Astrocyte (in vitro differentiated cells and primary cell): ENCODE data around the gene JPH3. TPM values are rescaled to one million over a fixed set of nuclear protein-coding genes. Genes with fewer than 3 reads are reported as not detected.

ENCODE experiments used
- DNase-seq: peaks from one replicate; pipeline ENCODE4 v3.0.0-alpha.2; 2010; ENCODE audit warnings: low read depth
- FAIRE-seq: peaks from 2 replicates; lab custom pipeline; 2011; peaks lifted over from hg19 to GRCh38; lab: Jason Lieb, UNC
- H2AFZ ChIP-seq: 2 replicates; pipeline ENCODE4 v1.6.0; 2012; ENCODE audit warnings: low read depth, low read length, inconsistent platforms
- H3K27ac ChIP-seq: 2 replicates; pipeline ENCODE4 v1.5.1; 2011; ENCODE audit warnings: low read depth, low read length, inconsistent platforms
- H3K27me3 ChIP-seq: 2 replicates; pipeline ENCODE4 v1.6.0; 2011; ENCODE audit warnings: low read length, inconsistent platforms; ENCODE audit not compliant: insufficient read depth
- H3K36me3 ChIP-seq: 2 replicates; pipeline ENCODE4 v1.5.1; 2011; ENCODE audit warnings: low read length, inconsistent platforms; ENCODE audit not compliant: insufficient read depth
- H3K4me1 ChIP-seq: 2 replicates; pipeline ENCODE4 v1.5.1; 2011; ENCODE audit warnings: low read length, inconsistent platforms; ENCODE audit not compliant: insufficient read depth
- H3K4me2 ChIP-seq: 2 replicates; pipeline ENCODE4 v1.6.0; 2012; ENCODE audit warnings: low read length, inconsistent platforms
- H3K4me3 ChIP-seq: 2 replicates; pipeline ENCODE4 v1.5.1; 2011; ENCODE audit warnings: low read depth, mild to moderate bottlenecking, low read length, inconsistent platforms; ENCODE audit not compliant: insufficient read depth
- H3K79me2 ChIP-seq: 2 replicates; pipeline ENCODE4 v1.6.0; 2012; ENCODE audit warnings: mild to moderate bottlenecking, low read length, inconsistent platforms; ENCODE audit not compliant: insufficient read depth
- H3K9ac ChIP-seq: 2 replicates; pipeline ENCODE4 v1.6.0; 2012; ENCODE audit warnings: mild to moderate bottlenecking, low read length, inconsistent platforms
- H3K9me3 ChIP-seq: 2 replicates; pipeline ENCODE4 v1.5.1; 2012; ENCODE audit warnings: low read depth, mild to moderate bottlenecking, low read length, inconsistent platforms; ENCODE audit not compliant: insufficient read depth
- H4K20me1 ChIP-seq: 2 replicates; pipeline ENCODE4 v1.6.0; 2012; ENCODE audit warnings: low read length, inconsistent platforms; ENCODE audit not compliant: insufficient read depth
- H3K27ac Mint-ChIP-seq: one replicate; pipeline ENCODE4 v1.8.0; 2021; ENCODE audit warnings: mild to moderate bottlenecking, mixed read lengths; ENCODE audit not compliant: unreplicated experiment
- H3K27me3 Mint-ChIP-seq: one replicate; pipeline ENCODE4 v1.8.0; 2021; ENCODE audit warnings: low read depth, mixed read lengths; ENCODE audit not compliant: unreplicated experiment
- H3K36me3 Mint-ChIP-seq: one replicate; pipeline ENCODE4 v1.8.0; 2021; ENCODE audit warnings: low read depth, mixed read lengths; ENCODE audit not compliant: unreplicated experiment
- H3K4me1 Mint-ChIP-seq: one replicate; pipeline ENCODE4 v1.8.0; 2021; ENCODE audit warnings: low read depth, mixed read lengths; ENCODE audit not compliant: unreplicated experiment
- H3K4me3 Mint-ChIP-seq: one replicate; pipeline ENCODE4 v1.8.0; 2021; ENCODE audit warnings: mild to moderate bottlenecking, moderate library complexity, mixed read lengths; ENCODE audit not compliant: unreplicated experiment
- H3K9me3 Mint-ChIP-seq: one replicate; pipeline ENCODE4 v1.8.0; 2021; ENCODE audit warnings: mild to moderate bottlenecking, mixed read lengths; ENCODE audit not compliant: unreplicated experiment
- CTCF ChIP-seq: IDR thresholded peaks from 2 replicates; pipeline ENCODE4 v1.5.1; 2011; ENCODE audit warnings: low read depth, mild to moderate bottlenecking, inconsistent platforms, low read length, moderate library complexity; ENCODE audit not compliant: insufficient read depth
- EZH2 ChIP-seq: IDR thresholded peaks from 2 replicates; pipeline ENCODE4 v1.6.1; 2012; ENCODE audit warnings: mild to moderate bottlenecking, low read length, inconsistent platforms; ENCODE audit not compliant: insufficient read depth
- total RNA-seq: library from RNA; stranded (reverse); gene quantifications from 2 replicates; pipeline ENCODE4 v1.2.1, GENCODE V29; 2021

The JPH3 gene
- total RNA-seq, 1 donor from 2014 or later, result 8.6 TPM

- peaks cover 2% of the 10 kb centered on the region for H3K4me1 Mint-ChIP-seq
- peak overlapping the region; percentile 6 for H3K27ac ChIP-seq
These were observed 102.5 kb downstream of the JPH3 start for GRCh38 chr16:87704754-87705353.

GRCh38 chr16:87705771-87706277 lies 103.5 kb downstream of the JPH3 start:
- H3K9ac ChIP-seq, result no peak overlapping the region
- FAIRE-seq (no peak), DNase-seq (no peak)
- H3K27ac ChIP-seq, result no peak overlapping the region
- no peak overlapping the region for H2AFZ ChIP-seq
- H3K79me2 ChIP-seq, result no peaks in the 10 kb centered on the region
- no peaks in the 10 kb centered on the region for H3K9me3 ChIP-seq
- no peak for TF ChIP-seq CTCF
- TF ChIP-seq EZH2, result no peak
- H3K27me3 Mint-ChIP-seq, result no peaks in the 10 kb centered on the region
- H3K4me3 Mint-ChIP-seq, result no peak overlapping the region
- peaks cover 14% of the 10 kb centered on the region for H4K20me1 ChIP-seq
- H3K4me1 Mint-ChIP-seq, result peaks cover 2% of the 10 kb centered on the region
- peaks cover 6% of the 10 kb centered on the region for H3K36me3 Mint-ChIP-seq
- H3K27ac Mint-ChIP-seq, result no peak overlapping the region
- H3K9me3 Mint-ChIP-seq, result no peaks in the 10 kb centered on the region
- no peak overlapping the region for H3K4me3 ChIP-seq
- no peaks in the 10 kb centered on the region for H3K36me3 ChIP-seq
- no peaks in the 10 kb centered on the region for H3K27me3 ChIP-seq
- H3K4me2 ChIP-seq, result peak overlapping the region; percentile 58
- peaks cover 8% of the 10 kb centered on the region for H3K4me1 ChIP-seq

More at GRCh38 chr16:87704754-87705353, 102.5 kb downstream of the JPH3 start:
- Mint-ChIP-seq H3K27me3 (no peaks in the 10 kb centered on the region), H3K27ac (no peak overlapping the region), H3K4me3 (no peak overlapping the region), H3K36me3 (peaks cover 6% of the 10 kb centered on the region), H3K9me3 (no peaks in the 10 kb centered on the region)
- Histone ChIP-seq H3K27me3 (no peaks in the 10 kb centered on the region), H3K79me2 (no peaks in the 10 kb centered on the region), H2AFZ (peak overlapping the region; percentile 56), H3K4me1 (peaks cover 8% of the 10 kb centered on the region), H3K36me3 (no peaks in the 10 kb centered on the region), H4K20me1 (peaks cover 14% of the 10 kb centered on the region), H3K9me3 (no peaks in the 10 kb centered on the region), H3K4me3 (no peak overlapping the region), H3K9ac (peak overlapping the region; percentile 48), H3K4me2 (peak overlapping the region; percentile 58)
- DNase-seq (peak; percentile 22), FAIRE-seq (no peak)
- TF ChIP-seq CTCF, result no peak
- TF ChIP-seq EZH2, result no peak

- Mint-ChIP-seq H3K27me3 (no peaks in the 10 kb centered on the region), H3K4me1 (peaks cover 2% of the 10 kb centered on the region), H3K36me3 (peaks cover 6% of the 10 kb centered on the region), H3K4me3 (no peak overlapping the region), H3K27ac (no peak overlapping the region), H3K9me3 (no peaks in the 10 kb centered on the region)
- peaks cover 8% of the 10 kb centered on the region for H3K4me1 ChIP-seq
- no peak for TF ChIP-seq EZH2
- TF ChIP-seq CTCF, result no peak
- H2AFZ ChIP-seq, result no peak overlapping the region
- H3K27ac ChIP-seq, result no peak overlapping the region
- H3K9ac ChIP-seq, result no peak overlapping the region
- DNase-seq (no peak), FAIRE-seq (no peak)
- H4K20me1 ChIP-seq, result peaks cover 16% of the 10 kb centered on the region
- no peaks in the 10 kb centered on the region for H3K27me3 ChIP-seq
- H3K4me3 ChIP-seq, result no peak overlapping the region
- H3K9me3 ChIP-seq, result no peaks in the 10 kb centered on the region
- H3K79me2 ChIP-seq, result no peaks in the 10 kb centered on the region
- H3K4me2 ChIP-seq, result peak overlapping the region; percentile 58
- H3K36me3 ChIP-seq, result no peaks in the 10 kb centered on the region
These were observed 104.1 kb downstream of the JPH3 start for GRCh38 chr16:87706278-87707000.
